ENCODE results near the gene LAMC3. TPM values are rescaled to one million over a fixed set of nuclear protein-coding genes. Genes with fewer than 3 reads are reported as not detected.
"Not testable (repeated sequence)": the region's sequence is repeated elsewhere in the genome, so short reads cannot be mapped to it uniquely, and the experiment has no call there.

The LAMC3 gene
- total and polyA plus RNA-seq, 2 experiments from 2014 or later = not detected

- no peaks in the 10 kb centered on the region for H3F3A ChIP-seq (ENCODE audit: insufficient read depth)
- H2AFZ ChIP-seq = no peak overlapping the region
- no peak overlapping the region for H3K4me3 ChIP-seq
- no peaks in the 10 kb centered on the region; the same call in 1 of the 2 replicates for H3K4me1 ChIP-seq (ENCODE audit: insufficient read depth)
- no peak for TF ChIP-seq EZH2phosphoT487 (IDR thresholded peaks at IDR 0.05; ENCODE audit: insufficient read depth, low read depth)
- no peak for TF ChIP-seq EZH2 (IDR thresholded peaks at IDR 0.05; ENCODE audit: insufficient read depth, poor library complexity, severe bottlenecking)
- no peaks in the 10 kb centered on the region for H3K9me3 ChIP-seq (ENCODE audit: low read depth)
- no peak overlapping the region for H3K4me2 ChIP-seq (ENCODE audit: unreplicated experiment)
- H3K27me3 ChIP-seq (replicated peaks; ENCODE audit: insufficient read depth) = peaks cover 35% of the 10 kb centered on the region
- H4K20me1 ChIP-seq (ENCODE audit: insufficient read depth) = no peaks in the 10 kb centered on the region
- H3K9me2 ChIP-seq (ENCODE audit: insufficient read depth) = no peaks in the 10 kb centered on the region
- H3K27ac ChIP-seq = no peak overlapping the region
- H3K36me3 ChIP-seq (ENCODE audit: low read depth) = no peaks in the 10 kb centered on the region
- no peak overlapping the region for H3K9ac ChIP-seq
- H3K79me2 ChIP-seq (ENCODE audit: insufficient read depth) = no peaks in the 10 kb centered on the region
- WGBS, 2 experiments (ENCODE audit: low coverage in 1 of 2, low lambda C conversion rate in 2 of 2, missing lambda C conversion rate in 2 of 2) = 78 to 81% methylated on average over 12 to 13 of the region's 13 CpGs
- in situ Hi-C loops (cut with MboI) = no loop called here
- DNase-seq = no peak
Measured at GRCh38 chr9:131098391-131099101, 89.6 kb downstream of the LAMC3 start.

- no peak overlapping the region for H2AFZ ChIP-seq
- H3K4me3 ChIP-seq = no peak overlapping the region
- no peaks in the 10 kb centered on the region for H4K20me1 ChIP-seq (ENCODE audit: insufficient read depth)
- H3K9ac ChIP-seq = no peak overlapping the region
- in situ Hi-C loops (cut with MboI) = no loop called here
- H3K36me3 ChIP-seq (ENCODE audit: low read depth) = no peaks in the 10 kb centered on the region
- WGBS, 2 experiments (ENCODE audit: low coverage in 1 of 2, low lambda C conversion rate in 2 of 2, missing lambda C conversion rate in 2 of 2) = 66 to 72% methylated on average over 8 of the region's 8 CpGs
- no peaks in the 10 kb centered on the region for H3F3A ChIP-seq (ENCODE audit: insufficient read depth)
- no peaks in the 10 kb centered on the region for H3K79me2 ChIP-seq (ENCODE audit: insufficient read depth)
- no peaks in the 10 kb centered on the region for H3K9me3 ChIP-seq (ENCODE audit: low read depth)
- H3K9me2 ChIP-seq (ENCODE audit: insufficient read depth) = no peaks in the 10 kb centered on the region
- no peak for DNase-seq
- H3K4me2 ChIP-seq (ENCODE audit: unreplicated experiment) = no peak overlapping the region
- peaks cover 30% of the 10 kb centered on the region for H3K27me3 ChIP-seq (replicated peaks; ENCODE audit: insufficient read depth)
- TF ChIP-seq EZH2 (IDR thresholded peaks at IDR 0.05; ENCODE audit: insufficient read depth, poor library complexity, severe bottlenecking) (no peak), EZH2phosphoT487 (IDR thresholded peaks at IDR 0.05; ENCODE audit: insufficient read depth, low read depth) (no peak)
- no peak overlapping the region for H3K27ac ChIP-seq
- no peaks in the 10 kb centered on the region; the same call in 1 of the 2 replicates for H3K4me1 ChIP-seq (ENCODE audit: insufficient read depth)
Measured at GRCh38 chr9:131099102-131099606, 90.2 kb downstream of the LAMC3 start.

DNA sequence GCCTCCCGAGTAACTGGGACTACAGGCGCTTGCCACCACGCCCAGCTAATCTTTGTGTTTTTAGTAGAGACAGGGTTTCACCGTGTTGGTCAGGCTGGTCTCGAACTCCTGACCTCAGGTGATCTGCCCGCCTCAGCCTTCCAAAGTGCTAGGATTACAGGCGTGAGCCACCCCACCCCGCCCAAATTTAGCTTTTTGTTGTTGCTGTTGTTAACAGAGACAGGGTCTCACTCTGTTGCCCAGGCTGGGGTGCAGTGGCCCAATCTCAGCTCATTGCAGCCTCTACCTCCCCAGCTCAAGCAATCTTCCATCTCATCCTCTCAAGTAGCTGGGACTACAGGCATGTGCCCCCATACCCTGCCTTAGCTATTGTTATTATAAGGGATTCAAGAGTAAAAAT lies 90.9 kb downstream of the LAMC3 start:
- H4K20me1 ChIP-seq (ENCODE audit: insufficient read depth); H3K4me1 ChIP-seq (ENCODE audit: insufficient read depth); H3K27ac ChIP-seq; H3F3A ChIP-seq (ENCODE audit: insufficient read depth); H3K36me3 ChIP-seq (ENCODE audit: low read depth); H3K4me2 ChIP-seq (ENCODE audit: unreplicated experiment); H3K9me3 ChIP-seq (ENCODE audit: low read depth); H2AFZ ChIP-seq; H3K79me2 ChIP-seq (ENCODE audit: insufficient read depth); H3K9ac ChIP-seq; in situ Hi-C loops (cut with MboI); H3K9me2 ChIP-seq (ENCODE audit: insufficient read depth); H3K4me3 ChIP-seq; DNase-seq: not testable (repeated sequence)
- WGBS, 2 experiments (ENCODE audit: low coverage in 1 of 2, low lambda C conversion rate in 2 of 2, missing lambda C conversion rate in 2 of 2) = 81 to 94% methylated on average over 8 of the region's 8 CpGs
- peaks cover 29% of the 10 kb centered on the region for H3K27me3 ChIP-seq (replicated peaks; ENCODE audit: insufficient read depth)

- Histone ChIP-seq H3K4me1 (ENCODE audit: insufficient read depth) (no peaks in the 10 kb centered on the region), H3K79me2 (ENCODE audit: insufficient read depth) (no peaks in the 10 kb centered on the region), H3K4me3 (no peak overlapping the region), H3K4me2 (ENCODE audit: unreplicated experiment) (no peak overlapping the region), H3K27ac (no peak overlapping the region), H4K20me1 (ENCODE audit: insufficient read depth) (no peaks in the 10 kb centered on the region), H3F3A (ENCODE audit: insufficient read depth) (no peaks in the 10 kb centered on the region), H3K9me3 (ENCODE audit: low read depth) (no peaks in the 10 kb centered on the region), H3K9ac (no peak overlapping the region), H3K36me3 (ENCODE audit: low read depth) (no peaks in the 10 kb centered on the region), H3K27me3 (replicated peaks; ENCODE audit: insufficient read depth) (peaks cover 23% of the 10 kb centered on the region), H3K9me2 (ENCODE audit: insufficient read depth) (no peaks in the 10 kb centered on the region), H2AFZ (no peak overlapping the region)
- in situ Hi-C loops (cut with MboI) = no loop called here
- no peak for TF ChIP-seq EZH2 (IDR thresholded peaks at IDR 0.05; ENCODE audit: insufficient read depth, poor library complexity, severe bottlenecking)
- no peak for TF ChIP-seq EZH2phosphoT487 (IDR thresholded peaks at IDR 0.05; ENCODE audit: insufficient read depth, low read depth)
- WGBS, 2 experiments (ENCODE audit: low coverage in 1 of 2, low lambda C conversion rate in 2 of 2, missing lambda C conversion rate in 2 of 2) = 73 to 78% methylated on average over 9 of the region's 9 CpGs
- no peak for DNase-seq
Measured at GRCh38 chr9:131100445-131100844, 91.5 kb downstream of the LAMC3 start.
